Left lung (tissue), 10 donors: ENCODE measurements around the gene HINFP. TPM values are rescaled to one million over a fixed set of nuclear protein-coding genes. Genes with fewer than 3 reads are reported as not detected.
A peak's percentile ranks its signal among the peaks of the same experiment; 100 is the strongest.
"Not testable (repeated sequence)": the region's sequence is repeated elsewhere in the genome, so short reads cannot be mapped to it uniquely, and the experiment has no call there.

Experiments
- ATAC-seq: fragments of 200-7000 bp; cut with Tn5 transposase; one replicate; pipeline ENCODE4 v1.9.1; 2020; ENCODE audit warnings: moderate library complexity
- DNase-seq, 4 donors: peaks; one replicate each; pipeline ENCODE4 v3.0.0-alpha.2; 2013 to 2020
- H3K27ac ChIP-seq, 2 donors: fragments of 200-600 bp; sonication (generic) in 1 of 2; one replicate each; pipeline versions ENCODE4 v1.5.0 to v1.8.0; 2020 to 2021
- H3K27me3 ChIP-seq, 2 donors: fragments of 200-600 bp; sonication (generic) in 1 of 2; one replicate each; pipeline versions ENCODE4 v1.5.0 to v1.8.0; 2020 to 2021
- H3K36me3 ChIP-seq, 2 donors: fragments of 200-600 bp; sonication (generic) in 1 of 2; one replicate each; pipeline versions ENCODE4 v1.5.0 to v1.8.0; 2020 to 2021
- H3K4me1 ChIP-seq, 2 donors: fragments of 200-600 bp; one replicate each; pipeline ENCODE4 v1.8.0; 2021
- H3K4me3 ChIP-seq, 2 donors: fragments of 200-600 bp; sonication (generic) in 1 of 2; one replicate each; pipeline versions ENCODE4 v1.5.0 to v1.8.0; 2020 to 2021; ENCODE audit warnings: mild to moderate bottlenecking in 1 of 2
- H3K9me3 ChIP-seq, 2 donors: fragments of 200-600 bp; sonication (generic) in 1 of 2; one replicate each; pipeline versions ENCODE4 v1.5.0 to v1.8.0; 2020 to 2021
- CTCF ChIP-seq, 2 donors: fragments of 200-600 bp; sonication (generic) in 1 of 2; IDR thresholded peaks; one replicate each; pipeline versions ENCODE4 v1.5.0 to v1.8.0; 2021; ENCODE audit warnings: antibody characterized with exemption in 2 of 2
- intact Hi-C, 2 donors: fragments of 100-400 bp; cut with DNase I; formaldehyde crosslinking; loops; one replicate each; pipeline versions ENCODE4 v1.11.2 to v1.14.2; 2022
- polyA plus RNA-seq, 6 donors: library from polyadenylated mRNA; unstranded; fragments of 120-200 nt; gene quantifications; one replicate each; pipeline ENCODE4 v1.2.1, GENCODE V29; 2013; ENCODE audit not compliant: insufficient read length in 6 of 6
- total RNA-seq, 2 donors: library from RNA; stranded (reverse); fragmentation: NEBNext Ultra II Directional; extraction: Animal tissue kit (Norgen Biotek cat#: 25700); gene quantifications; one replicate each; pipeline ENCODE4 v1.2.1, GENCODE V29; 2021
- donor health status: DM: no; HTN: yes; CAD: no.
- donor health status: DM: no; HTN: no; CAD: no.

HINFP gene
- total and polyA plus RNA-seq, 8 donors = 21.6 to 41.7 (median 38.4) TPM

- H3K4me1 ChIP-seq = peaks cover 14 to 39% of the 10 kb centered on the region in 2 donors
- no peak for DNase-seq
- intact Hi-C loops = no loop called here
- H3K4me3 ChIP-seq = no peak overlapping the region
- H3K36me3 ChIP-seq = peaks cover 0 to 20% of the 10 kb centered on the region in 2 donors
- H3K27ac ChIP-seq = no peak overlapping the region
- H3K9me3 ChIP-seq = no peaks in the 10 kb centered on the region
- no peaks in the 10 kb centered on the region for H3K27me3 ChIP-seq
- no peak for ATAC-seq
- no peak for TF ChIP-seq CTCF (IDR thresholded peaks at IDR 0.05)
Measured at GRCh38 chr11:119099711-119100110, 21.7 kb upstream of the HINFP start.

GRCh38 chr11:119100246-119100970 lies 21.0 kb upstream of the HINFP start:
- DNase-seq = no peak
- Histone ChIP-seq H3K9me3 (no peaks in the 10 kb centered on the region), H3K4me3 (peak overlapping the region; percentile 73 to 87), H3K27me3 (no peaks in the 10 kb centered on the region), H3K4me1 (peaks cover 14 to 39% of the 10 kb centered on the region in 2 donors), H3K36me3 (peaks cover 0 to 20% of the 10 kb centered on the region in 2 donors), H3K27ac (no peak overlapping the region)
- ATAC-seq = no peak
- intact Hi-C loops = no loop called here
- no peak for TF ChIP-seq CTCF (IDR thresholded peaks at IDR 0.05)

- intact Hi-C loops = no loop called here
- no peaks in the 10 kb centered on the region for H3K9me3 ChIP-seq
- no peaks in the 10 kb centered on the region for H3K27me3 ChIP-seq
- H3K27ac ChIP-seq = peak overlapping the region; percentile 92 to 95
- H3K4me3 ChIP-seq = peak overlapping the region; percentile 73 to 87
- peaks cover 0 to 20% of the 10 kb centered on the region in 2 donors for H3K36me3 ChIP-seq
- ATAC-seq (peak; percentile 28), DNase-seq (peak in 1 of 4 donors; percentile 83)
- peaks cover 16 to 37% of the 10 kb centered on the region in 2 donors for H3K4me1 ChIP-seq
- no peak for TF ChIP-seq CTCF (IDR thresholded peaks at IDR 0.05)
Measured at GRCh38 chr11:119100994-119101758, 20.2 kb upstream of the HINFP start.

- Histone ChIP-seq H3K4me3 (peak within 1 kb of the TSS; percentile 73 to 87), H3K4me1 (peaks cover 22 to 43% of the 10 kb centered on the region in 2 donors), H3K9me3 (no peaks in the 10 kb centered on the region), H3K27ac (peak within 1 kb of the TSS; percentile 92 to 95), H3K27me3 (no peaks in the 10 kb centered on the region), H3K36me3 (peaks cover 0 to 17% of the 10 kb centered on the region in 2 donors)
- intact Hi-C loops = no loop called here
- peak; percentile 92 to 95 (median 94) for DNase-seq
- peak; percentile 93 for ATAC-seq
- no peak for TF ChIP-seq CTCF (IDR thresholded peaks at IDR 0.05)
Measured at GRCh38 chr11:119101759-119102423, 19.5 kb upstream of the HINFP start, which contains the start of gene DPAGT1. Gene DPAGT1 (minus strand): TSS chr11:119101853. CDS start chr11:119101655, 198 bp downstream.

- intact Hi-C loops, H3K9me3 ChIP-seq, ATAC-seq, H3K36me3 ChIP-seq, H3K27me3 ChIP-seq: not testable (repeated sequence)
- Histone ChIP-seq H3K4me3 (peak overlapping the region in 1 of 2 donors; percentile 87), H3K4me1 (peaks cover 22 to 49% of the 10 kb centered on the region in 2 donors), H3K27ac (peak overlapping the region; percentile 92 to 95)
- peak in 1 of 4 donors; percentile 21 for DNase-seq
Measured at GRCh38 chr11:119103161-119103664, 18.2 kb upstream of the HINFP start.
